HepG2 (cell line): Measurements from ENCODE around the gene ZBED6. TPM values are rescaled to one million over a fixed set of nuclear protein-coding genes. Genes with fewer than 3 reads are reported as not detected.

Experiments
- CCDC6 ChIP-seq: sonication (generic); formaldehyde crosslinking; IDR thresholded peaks from 2 replicates; pipeline ENCODE4 v1.8.1; 2022; ENCODE audit warnings: mild to moderate bottlenecking, missing genetic modification reagents, moderate library complexity
- DNMT1 ChIP-seq: sonication (generic); formaldehyde crosslinking; IDR thresholded peaks from 2 replicates; pipeline ENCODE4 v1.5.1; 2020; ENCODE audit warnings: mild to moderate bottlenecking, missing genetic modification reagents
- KDM5B ChIP-seq: sonication (generic); formaldehyde crosslinking; IDR thresholded peaks from 2 replicates; pipeline ENCODE4 v1.4.0; 2020; ENCODE audit warnings: missing genetic modification reagents, mild to moderate bottlenecking, borderline replicate concordance
- PHF20 ChIP-seq: sonication (generic); formaldehyde crosslinking; IDR thresholded peaks from 2 replicates; pipeline ENCODE4 v1.5.0; 2020; ENCODE audit warnings: mild to moderate bottlenecking, missing genetic modification reagents
- TBL1XR1 ChIP-seq: fragments of 150-350 bp; IDR thresholded peaks from 2 replicates; pipeline ENCODE4 v1.6.1; 2014; ENCODE audit warnings: borderline replicate concordance, low read length; ENCODE audit not compliant: partially characterized antibody
- ZFX ChIP-seq: sonication (generic); formaldehyde crosslinking; IDR thresholded peaks from 2 replicates; pipeline ENCODE4 v1.4.0; 2020; ENCODE audit warnings: mild to moderate bottlenecking, low read depth, missing genetic modification reagents, moderate library complexity
- ZNF205 ChIP-seq: IDR thresholded peaks from 2 replicates; pipeline ENCODE4 v1.6.1; 2018; ENCODE audit warnings: missing biosample characterization, missing genetic modification reagents
- ZNF350 ChIP-seq: sonication (generic); formaldehyde crosslinking; IDR thresholded peaks from 2 replicates; pipeline ENCODE4 v1.4.0; 2020; ENCODE audit warnings: mild to moderate bottlenecking, low read depth, missing genetic modification reagents, borderline replicate concordance
- ZNF773 ChIP-seq: sonication (generic); formaldehyde crosslinking; IDR thresholded peaks from 2 replicates; pipeline ENCODE4 v1.4.0; 2020; ENCODE audit warnings: missing genetic modification reagents, borderline replicate concordance
- polyA plus RNA-seq, 8 experiments: library from polyadenylated mRNA; depleted of rRNA in 3 of 8; stranded (reverse) in 7 of 8; unstranded in 1 of 8; fragments of >200 nt; fragmentation: Illumina TruSeq in 4 of 8; extraction: Trizol in 4 of 8; gene quantifications; 2 replicates each; pipeline versions ENCODE4 v1.2.1 to v1.2.3, GENCODE V29; 2011 to 2016; ENCODE audit warnings: low read depth in 4 of 8, missing spikeins in 1 of 8, mixed read lengths in 1 of 8; ENCODE audit not compliant: insufficient read depth in 1 of 8
- total RNA-seq, 5 experiments: library from RNA; depleted of rRNA; stranded (reverse); fragments of >200 nt; fragmentation: Illumina TruSeq; extraction: Trizol; gene quantifications; 2 replicates each; pipeline ENCODE4 v1.2.3, GENCODE V29; 2016; ENCODE audit warnings: low read depth in 1 of 5
- TF ChIP-seq, protein P1 (sequence below): IDR thresholded peaks from 2 replicates; pipeline ENCODE4 v1.6.1; 2016; ENCODE audit warnings: low read depth
- TF ChIP-seq, protein P2 (sequence below): sonication (generic); formaldehyde crosslinking; IDR thresholded peaks from 2 replicates; pipeline ENCODE4 v1.5.0; 2020; ENCODE audit warnings: missing genetic modification reagents
- TF ChIP-seq, protein P3 (sequence below), 2 experiments: sonication (generic) in 1 of 2; formaldehyde crosslinking in 1 of 2; IDR thresholded peaks; 2 replicates each; pipeline versions ENCODE4 v1.5.1 to v1.6.1; 2011 to 2020; ENCODE audit warnings: borderline replicate concordance in 1 of 2, low read depth in 1 of 2, low read length in 1 of 2, mild to moderate bottlenecking in 1 of 2, missing genetic modification reagents in 1 of 2, moderate library complexity in 1 of 2

The ZBED6 gene
- total and polyA plus RNA-seq, 2 of the 13 experiments (the other 11 are each of a cell fraction or from before 2014, with no cell fraction given), result 9.3 to 12.5 TPM

DNA sequence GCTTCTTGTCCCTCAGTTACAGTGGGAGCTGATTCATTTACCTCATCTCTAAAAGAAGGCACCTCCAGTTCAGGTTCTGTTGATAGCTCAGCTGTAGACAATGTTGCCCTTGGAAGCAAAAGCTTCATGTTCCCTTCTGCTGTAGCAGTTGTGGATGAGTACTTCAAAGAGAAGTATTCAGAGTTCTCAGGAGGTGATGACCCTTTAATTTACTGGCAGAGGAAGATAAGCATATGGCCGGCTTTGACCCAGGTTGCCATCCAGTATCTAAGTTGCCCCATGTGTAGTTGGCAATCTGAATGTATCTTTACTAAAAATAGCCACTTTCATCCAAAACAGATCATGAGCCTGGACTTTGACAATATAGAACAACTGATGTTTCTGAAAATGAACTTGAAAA, 4.5 kb downstream of the ZBED6 start (continued):
- TF ChIP-seq, protein P1, sequence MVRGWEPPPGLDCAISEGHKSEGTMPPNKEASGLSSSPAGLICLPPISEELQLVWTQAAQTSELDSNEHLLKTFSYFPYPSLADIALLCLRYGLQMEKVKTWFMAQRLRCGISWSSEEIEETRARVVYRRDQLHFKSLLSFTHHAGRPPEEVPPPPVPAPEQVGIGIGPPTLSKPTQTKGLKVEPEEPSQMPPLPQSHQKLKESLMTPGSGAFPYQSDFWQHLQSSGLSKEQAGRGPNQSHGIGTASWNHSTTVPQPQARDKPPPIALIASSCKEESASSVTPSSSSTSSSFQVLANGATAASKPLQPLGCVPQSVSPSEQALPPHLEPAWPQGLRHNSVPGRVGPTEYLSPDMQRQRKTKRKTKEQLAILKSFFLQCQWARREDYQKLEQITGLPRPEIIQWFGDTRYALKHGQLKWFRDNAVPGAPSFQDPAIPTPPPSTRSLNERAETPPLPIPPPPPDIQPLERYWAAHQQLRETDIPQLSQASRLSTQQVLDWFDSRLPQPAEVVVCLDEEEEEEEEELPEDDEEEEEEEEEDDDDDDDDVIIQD (CRISPR knock-in tag), result no peak
- no peak for TF ChIP-seq TBL1XR1
- TF ChIP-seq CCDC6 (CRISPR knock-in tag), result no peak
- TF ChIP-seq, protein P2, sequence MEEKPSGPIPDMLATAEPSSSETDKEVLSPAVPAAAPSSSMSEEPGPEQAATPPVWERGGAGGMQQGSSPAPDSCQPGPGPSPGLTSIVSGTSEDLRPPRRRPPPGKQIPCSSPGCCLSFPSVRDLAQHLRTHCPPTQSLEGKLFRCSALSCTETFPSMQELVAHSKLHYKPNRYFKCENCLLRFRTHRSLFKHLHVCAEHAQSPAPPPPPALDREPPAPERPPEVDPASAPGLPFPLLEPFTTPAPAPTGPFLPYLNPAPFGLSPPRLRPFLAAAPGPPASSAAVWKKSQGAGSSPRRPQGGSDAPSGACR, result no peak
- TF ChIP-seq ZNF205, result no peak
- TF ChIP-seq, protein P3, sequence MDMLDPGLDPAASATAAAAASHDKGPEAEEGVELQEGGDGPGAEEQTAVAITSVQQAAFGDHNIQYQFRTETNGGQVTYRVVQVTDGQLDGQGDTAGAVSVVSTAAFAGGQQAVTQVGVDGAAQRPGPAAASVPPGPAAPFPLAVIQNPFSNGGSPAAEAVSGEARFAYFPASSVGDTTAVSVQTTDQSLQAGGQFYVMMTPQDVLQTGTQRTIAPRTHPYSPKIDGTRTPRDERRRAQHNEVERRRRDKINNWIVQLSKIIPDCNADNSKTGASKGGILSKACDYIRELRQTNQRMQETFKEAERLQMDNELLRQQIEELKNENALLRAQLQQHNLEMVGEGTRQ (IDR thresholded peaks at IDR 0.05; ENCODE audit: low read depth, low read length), result no peak
- TF ChIP-seq, protein P3 (CRISPR knock-in tag; IDR thresholded peaks at IDR 0.05; ENCODE audit: borderline replicate concordance), result no peak
- no peak for TF ChIP-seq ZFX (CRISPR knock-in tag)
- no peak for TF ChIP-seq DNMT1 (CRISPR knock-in tag)
- no peak for TF ChIP-seq ZNF773 (CRISPR knock-in tag)
- TF ChIP-seq PHF20 (CRISPR knock-in tag), result no peak
- TF ChIP-seq ZNF350 (CRISPR knock-in tag), result no peak
- no peak for TF ChIP-seq KDM5B (CRISPR knock-in tag)
